Measurements from ENCODE around the gene UBE4B. TPM values are rescaled to one million over a fixed set of nuclear protein-coding genes. Genes with fewer than 3 reads are reported as not detected.
A peak's percentile ranks its signal among the peaks of the same experiment; 100 is the strongest.

Gene UBE4B
- total and polyA plus RNA-seq, 2 of the 13 experiments (the other 11 are each of a cell fraction or from before 2014, with no cell fraction given), result 15.2 to 24.8 TPM

DNA sequence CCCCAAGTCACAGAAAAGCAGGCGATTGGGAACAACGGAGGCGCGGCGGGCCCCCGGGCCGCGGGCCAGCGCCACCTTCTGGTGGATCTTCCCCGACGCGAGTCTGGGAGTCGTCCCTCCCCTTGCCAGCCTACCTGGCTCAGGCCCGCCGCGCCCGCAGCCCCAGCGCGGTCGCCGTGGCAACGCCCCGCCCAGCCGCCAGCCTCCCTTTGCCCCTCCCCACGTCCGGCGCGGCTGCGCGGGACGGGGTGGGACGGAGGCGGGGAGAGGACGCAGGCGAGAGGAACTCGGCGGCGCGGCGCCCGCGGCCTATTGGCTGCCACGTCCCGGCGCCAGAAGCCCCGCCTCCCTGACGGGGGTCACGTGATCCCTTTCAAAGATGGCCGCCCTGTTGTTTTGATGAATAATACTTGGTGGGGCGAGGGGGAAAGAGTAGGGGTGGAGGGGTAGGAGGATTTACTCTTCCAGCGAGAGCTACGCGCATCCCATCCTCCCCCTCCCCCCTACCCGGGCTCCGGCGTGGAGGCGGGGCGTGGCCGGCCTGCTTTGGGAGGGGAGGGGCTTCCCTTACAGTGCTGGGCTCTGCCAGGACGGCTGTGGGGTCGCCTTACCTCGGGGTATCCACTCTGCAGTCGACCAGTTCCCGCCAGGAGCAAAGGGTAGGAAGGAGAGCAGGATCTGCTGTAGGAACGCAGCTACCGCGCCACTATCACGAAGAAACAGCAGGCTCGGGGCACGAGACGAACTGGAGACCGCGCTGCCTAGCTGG lies at the start of gene UBE4B (continued):
- TF ChIP-seq, protein P1, sequence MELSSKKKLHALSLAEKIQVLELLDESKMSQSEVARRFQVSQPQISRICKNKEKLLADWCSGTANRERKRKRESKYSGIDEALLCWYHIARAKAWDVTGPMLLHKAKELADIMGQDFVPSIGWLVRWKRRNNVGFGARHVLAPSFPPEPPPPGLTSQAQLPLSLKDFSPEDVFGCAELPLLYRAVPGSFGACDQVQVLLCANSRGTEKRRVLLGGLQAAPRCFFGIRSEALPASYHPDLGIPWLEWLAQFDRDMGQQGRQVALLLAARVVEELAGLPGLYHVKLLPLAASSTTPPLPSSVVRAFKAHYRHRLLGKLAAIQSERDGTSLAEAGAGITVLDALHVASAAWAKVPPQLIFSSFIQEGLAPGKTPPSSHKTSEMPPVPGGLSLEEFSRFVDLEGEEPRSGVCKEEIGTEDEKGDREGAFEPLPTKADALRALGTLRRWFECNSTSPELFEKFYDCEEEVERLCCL (CRISPR knock-in tag; IDR thresholded peaks at IDR 0.05; ENCODE audit: borderline replicate concordance), result no peak
- TF ChIP-seq ZFP36L2 (CRISPR knock-in tag; IDR thresholded peaks at IDR 0.05), result no peak
- 0 out of 2 replicates have a peak, but pooled peaks have one; percentile 19 for TF ChIP-seq WIZ (CRISPR knock-in tag; IDR thresholded peaks at IDR 0.05)
- TF ChIP-seq, protein P2, sequence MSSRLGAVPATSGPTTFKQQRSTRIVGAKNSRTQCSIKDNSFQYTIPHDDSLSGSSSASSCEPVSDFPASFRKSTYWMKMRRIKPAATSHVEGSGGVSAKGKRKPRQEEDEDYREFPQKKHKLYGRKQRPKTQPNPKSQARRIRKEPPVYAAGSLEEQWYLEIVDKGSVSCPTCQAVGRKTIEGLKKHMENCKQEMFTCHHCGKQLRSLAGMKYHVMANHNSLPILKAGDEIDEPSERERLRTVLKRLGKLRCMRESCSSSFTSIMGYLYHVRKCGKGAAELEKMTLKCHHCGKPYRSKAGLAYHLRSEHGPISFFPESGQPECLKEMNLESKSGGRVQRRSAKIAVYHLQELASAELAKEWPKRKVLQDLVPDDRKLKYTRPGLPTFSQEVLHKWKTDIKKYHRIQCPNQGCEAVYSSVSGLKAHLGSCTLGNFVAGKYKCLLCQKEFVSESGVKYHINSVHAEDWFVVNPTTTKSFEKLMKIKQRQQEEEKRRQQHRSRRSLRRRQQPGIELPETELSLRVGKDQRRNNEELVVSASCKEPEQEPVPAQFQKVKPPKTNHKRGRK (CRISPR knock-in tag; IDR thresholded peaks at IDR 0.05), result no peak
- TF ChIP-seq, protein P3, sequence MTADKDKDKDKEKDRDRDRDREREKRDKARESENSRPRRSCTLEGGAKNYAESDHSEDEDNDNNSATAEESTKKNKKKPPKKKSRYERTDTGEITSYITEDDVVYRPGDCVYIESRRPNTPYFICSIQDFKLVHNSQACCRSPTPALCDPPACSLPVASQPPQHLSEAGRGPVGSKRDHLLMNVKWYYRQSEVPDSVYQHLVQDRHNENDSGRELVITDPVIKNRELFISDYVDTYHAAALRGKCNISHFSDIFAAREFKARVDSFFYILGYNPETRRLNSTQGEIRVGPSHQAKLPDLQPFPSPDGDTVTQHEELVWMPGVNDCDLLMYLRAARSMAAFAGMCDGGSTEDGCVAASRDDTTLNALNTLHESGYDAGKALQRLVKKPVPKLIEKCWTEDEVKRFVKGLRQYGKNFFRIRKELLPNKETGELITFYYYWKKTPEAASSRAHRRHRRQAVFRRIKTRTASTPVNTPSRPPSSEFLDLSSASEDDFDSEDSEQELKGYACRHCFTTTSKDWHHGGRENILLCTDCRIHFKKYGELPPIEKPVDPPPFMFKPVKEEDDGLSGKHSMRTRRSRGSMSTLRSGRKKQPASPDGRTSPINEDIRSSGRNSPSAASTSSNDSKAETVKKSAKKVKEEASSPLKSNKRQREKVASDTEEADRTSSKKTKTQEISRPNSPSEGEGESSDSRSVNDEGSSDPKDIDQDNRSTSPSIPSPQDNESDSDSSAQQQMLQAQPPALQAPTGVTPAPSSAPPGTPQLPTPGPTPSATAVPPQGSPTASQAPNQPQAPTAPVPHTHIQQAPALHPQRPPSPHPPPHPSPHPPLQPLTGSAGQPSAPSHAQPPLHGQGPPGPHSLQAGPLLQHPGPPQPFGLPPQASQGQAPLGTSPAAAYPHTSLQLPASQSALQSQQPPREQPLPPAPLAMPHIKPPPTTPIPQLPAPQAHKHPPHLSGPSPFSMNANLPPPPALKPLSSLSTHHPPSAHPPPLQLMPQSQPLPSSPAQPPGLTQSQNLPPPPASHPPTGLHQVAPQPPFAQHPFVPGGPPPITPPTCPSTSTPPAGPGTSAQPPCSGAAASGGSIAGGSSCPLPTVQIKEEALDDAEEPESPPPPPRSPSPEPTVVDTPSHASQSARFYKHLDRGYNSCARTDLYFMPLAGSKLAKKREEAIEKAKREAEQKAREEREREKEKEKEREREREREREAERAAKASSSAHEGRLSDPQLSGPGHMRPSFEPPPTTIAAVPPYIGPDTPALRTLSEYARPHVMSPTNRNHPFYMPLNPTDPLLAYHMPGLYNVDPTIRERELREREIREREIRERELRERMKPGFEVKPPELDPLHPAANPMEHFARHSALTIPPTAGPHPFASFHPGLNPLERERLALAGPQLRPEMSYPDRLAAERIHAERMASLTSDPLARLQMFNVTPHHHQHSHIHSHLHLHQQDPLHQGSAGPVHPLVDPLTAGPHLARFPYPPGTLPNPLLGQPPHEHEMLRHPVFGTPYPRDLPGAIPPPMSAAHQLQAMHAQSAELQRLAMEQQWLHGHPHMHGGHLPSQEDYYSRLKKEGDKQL (CRISPR knock-in tag; IDR thresholded peaks at IDR 0.05; ENCODE audit: low read depth), result no peak
- TF ChIP-seq, protein P4, sequence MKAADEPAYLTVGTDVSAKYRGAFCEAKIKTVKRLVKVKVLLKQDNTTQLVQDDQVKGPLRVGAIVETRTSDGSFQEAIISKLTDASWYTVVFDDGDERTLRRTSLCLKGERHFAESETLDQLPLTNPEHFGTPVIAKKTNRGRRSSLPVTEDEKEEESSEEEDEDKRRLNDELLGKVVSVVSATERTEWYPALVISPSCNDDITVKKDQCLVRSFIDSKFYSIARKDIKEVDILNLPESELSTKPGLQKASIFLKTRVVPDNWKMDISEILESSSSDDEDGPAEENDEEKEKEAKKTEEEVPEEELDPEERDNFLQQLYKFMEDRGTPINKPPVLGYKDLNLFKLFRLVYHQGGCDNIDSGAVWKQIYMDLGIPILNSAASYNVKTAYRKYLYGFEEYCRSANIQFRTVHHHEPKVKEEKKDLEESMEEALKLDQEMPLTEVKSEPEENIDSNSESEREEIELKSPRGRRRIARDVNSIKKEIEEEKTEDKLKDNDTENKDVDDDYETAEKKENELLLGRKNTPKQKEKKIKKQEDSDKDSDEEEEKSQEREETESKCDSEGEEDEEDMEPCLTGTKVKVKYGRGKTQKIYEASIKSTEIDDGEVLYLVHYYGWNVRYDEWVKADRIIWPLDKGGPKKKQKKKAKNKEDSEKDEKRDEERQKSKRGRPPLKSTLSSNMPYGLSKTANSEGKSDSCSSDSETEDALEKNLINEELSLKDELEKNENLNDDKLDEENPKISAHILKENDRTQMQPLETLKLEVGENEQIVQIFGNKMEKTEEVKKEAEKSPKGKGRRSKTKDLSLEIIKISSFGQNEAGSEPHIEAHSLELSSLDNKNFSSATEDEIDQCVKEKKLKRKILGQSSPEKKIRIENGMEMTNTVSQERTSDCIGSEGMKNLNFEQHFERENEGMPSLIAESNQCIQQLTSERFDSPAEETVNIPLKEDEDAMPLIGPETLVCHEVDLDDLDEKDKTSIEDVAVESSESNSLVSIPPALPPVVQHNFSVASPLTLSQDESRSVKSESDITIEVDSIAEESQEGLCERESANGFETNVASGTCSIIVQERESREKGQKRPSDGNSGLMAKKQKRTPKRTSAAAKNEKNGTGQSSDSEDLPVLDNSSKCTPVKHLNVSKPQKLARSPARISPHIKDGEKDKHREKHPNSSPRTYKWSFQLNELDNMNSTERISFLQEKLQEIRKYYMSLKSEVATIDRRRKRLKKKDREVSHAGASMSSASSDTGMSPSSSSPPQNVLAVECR (CRISPR knock-in tag; IDR thresholded peaks at IDR 0.05; ENCODE audit: borderline replicate concordance), result peak; percentile 67
- no peak; the same call in 1 of the 2 replicates for TF ChIP-seq FOSL2 (CRISPR knock-in tag; IDR thresholded peaks at IDR 0.05)
- TF ChIP-seq HOXA3 (CRISPR knock-in tag; IDR thresholded peaks at IDR 0.05), result peak; percentile 66; the same call in 1 of the 2 replicates
- peak; percentile 99 for TF ChIP-seq RFX1 (IDR thresholded peaks at IDR 0.05)
- TF ChIP-seq, protein P5, sequence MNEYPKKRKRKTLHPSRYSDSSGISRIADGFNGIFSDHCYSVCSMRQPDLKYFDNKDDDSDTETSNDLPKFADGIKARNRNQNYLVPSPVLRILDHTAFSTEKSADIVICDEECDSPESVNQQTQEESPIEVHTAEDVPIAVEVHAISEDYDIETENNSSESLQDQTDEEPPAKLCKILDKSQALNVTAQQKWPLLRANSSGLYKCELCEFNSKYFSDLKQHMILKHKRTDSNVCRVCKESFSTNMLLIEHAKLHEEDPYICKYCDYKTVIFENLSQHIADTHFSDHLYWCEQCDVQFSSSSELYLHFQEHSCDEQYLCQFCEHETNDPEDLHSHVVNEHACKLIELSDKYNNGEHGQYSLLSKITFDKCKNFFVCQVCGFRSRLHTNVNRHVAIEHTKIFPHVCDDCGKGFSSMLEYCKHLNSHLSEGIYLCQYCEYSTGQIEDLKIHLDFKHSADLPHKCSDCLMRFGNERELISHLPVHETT (CRISPR knock-in tag; conservative IDR thresholded peaks at IDR 0.05), result no peak; the same call in 1 of the 2 replicates
- TF ChIP-seq ZBTB1 (CRISPR knock-in tag; IDR thresholded peaks at IDR 0.05; ENCODE audit: borderline replicate concordance), result no peak
- TF ChIP-seq RAD51 (IDR thresholded peaks at IDR 0.05; ENCODE audit: borderline replicate concordance), result peak; percentile 98
- no peak for TF ChIP-seq MIER3 (CRISPR knock-in tag; IDR thresholded peaks at IDR 0.05; ENCODE audit: borderline replicate concordance)

All from HepG2 (cell line).